K562 (cell line): ENCODE results near the gene KIAA0513. TPM values are rescaled to one million over a fixed set of nuclear protein-coding genes. Genes with fewer than 3 reads are reported as not detected.

Experiments used
- ATAC-seq: fragments of 200-7000 bp; cut with Tn5 transposase; 3 replicates; pipeline ENCODE4 v1.9.1; 2020; ENCODE audit warnings: moderate library complexity
- BruUV-seq: library from RNA; stranded (reverse); fragments of 400-500 nt; replicated peaks from 2 replicates; lab custom pipeline; 2021; lab: Mats Ljungman, UMichigan
- CTCF ChIA-PET: fragments of 300-600 bp; formaldehyde crosslinking; extraction: SDS; loops from one replicate; lab custom pipeline; 2021; ENCODE audit warnings: low intra/inter-chr PET ratio; lab: Yijun Ruan, JAX
- POLR2A ChIA-PET: fragments of 300-600, 350-650 bp; sonication (Branson Sonifier 250); formaldehyde crosslinking; extraction: SDS; loops from one replicate; lab custom pipeline; 2021; ENCODE audit warnings: antibody characterized with exemption, inconsistent platforms; lab: Yijun Ruan, JAX
- DNase-seq, 4 experiments: peaks; one replicate each; pipeline versions ENCODE4 v3.0.0 to v3.0.0-alpha.2; 2011 to 2018; ENCODE audit warnings: low spot score in 3 of 4, mixed read lengths in 3 of 4; ENCODE audit errors: extremely low read depth in 1 of 4
- FAIRE-seq: peaks from 2 replicates; lab custom pipeline; 2011; peaks lifted over from hg19 to GRCh38; lab: Jason Lieb, UNC
- H2AFZ ChIP-seq: 2 replicates; pipeline ENCODE4 v1.6.0; 2011; ENCODE audit warnings: low read depth, low read length, control low read depth, inconsistent platforms
- H3K27ac ChIP-seq: fragments of 200-600 bp; 3 replicates; pipeline ENCODE4 v1.8.0; 2011; ENCODE audit warnings: low read depth, mild to moderate bottlenecking, control low read depth, inconsistent platforms, low read length, moderate library complexity, mixed read lengths; ENCODE audit errors: extremely low read depth
- H3K27me3 ChIP-seq, 2 experiments: fragments of 300-600 bp in 1 of 2; 2 replicates in 1 of 2; 3 replicates in 1 of 2; pipeline versions ENCODE4 v1.6.0 to v1.8.0; 2011; ENCODE audit warnings: inconsistent platforms in 2 of 2, low read length in 2 of 2, mild to moderate bottlenecking in 1 of 2, mixed read lengths in 1 of 2, moderate library complexity in 1 of 2; ENCODE audit not compliant: control insufficient read depth in 2 of 2, insufficient read depth in 2 of 2
- H3K36me3 ChIP-seq: fragments of 300-600 bp; 3 replicates; pipeline ENCODE4 v1.8.0; 2011; ENCODE audit warnings: mild to moderate bottlenecking, low read length, inconsistent platforms; ENCODE audit not compliant: control insufficient read depth, insufficient read depth
- H3K4me1 ChIP-seq, 2 experiments: fragments of 200-600 bp in 1 of 2; replicated peaks in 1 of 2; 2 replicates in 1 of 2; 3 replicates in 1 of 2; pipeline versions ENCODE4 v1.5.1 to v1.8.0; 2011; ENCODE audit warnings: inconsistent platforms in 2 of 2, low read length in 2 of 2, mild to moderate bottlenecking in 1 of 2, mixed read lengths in 1 of 2, moderate library complexity in 1 of 2; ENCODE audit not compliant: control insufficient read depth in 2 of 2, insufficient read depth in 2 of 2
- H3K4me2 ChIP-seq: 2 replicates; pipeline ENCODE4 v1.6.1; 2011; ENCODE audit warnings: low read length, control low read depth, inconsistent platforms, mixed read lengths; ENCODE audit not compliant: insufficient read depth
- H3K4me3 ChIP-seq: fragments of 200-600 bp; sonication (generic), shearing (Covaris generic); 2 replicates; pipeline ENCODE4 v1.5.1; 2016; ENCODE audit warnings: control low read depth, inconsistent platforms
- H3K79me2 ChIP-seq: fragments of 200-600 bp; 3 replicates; pipeline ENCODE4 v1.8.0; 2011; ENCODE audit warnings: low read length, inconsistent platforms; ENCODE audit not compliant: control insufficient read depth, insufficient read depth
- H3K9ac ChIP-seq, 2 experiments: 2 replicates each; pipeline versions ENCODE4 v1.6.0 to v1.6.1; 2011; ENCODE audit warnings: low read depth in 2 of 2, low read length in 2 of 2, control low read depth in 1 of 2, inconsistent platforms in 1 of 2, mild to moderate bottlenecking in 1 of 2, mixed read lengths in 1 of 2; ENCODE audit not compliant: insufficient read depth in 1 of 2
- H3K9me1 ChIP-seq: one replicate; pipeline ENCODE4 v1.6.0; 2011; ENCODE audit warnings: inconsistent platforms, mild to moderate bottlenecking, low read length, moderate library complexity; ENCODE audit not compliant: control insufficient read depth, insufficient read depth
- H3K9me3 ChIP-seq: replicated peaks from 2 replicates; pipeline ENCODE4 v1.5.1; 2011; ENCODE audit warnings: low read depth, low read length, inconsistent platforms; ENCODE audit not compliant: control insufficient read depth, insufficient read depth
- H4K20me1 ChIP-seq: replicated peaks from 2 replicates; pipeline ENCODE4 v1.6.1; 2011; ENCODE audit warnings: low read length, inconsistent platforms, mixed read lengths; ENCODE audit not compliant: control insufficient read depth, insufficient read depth
- BCOR ChIP-seq: fragments of 450-650 bp; IDR thresholded peaks from 2 replicates; pipeline ENCODE4 v1.6.1; 2016
- CBFB ChIP-seq: sonication (generic); formaldehyde crosslinking; IDR thresholded peaks from 2 replicates; pipeline ENCODE4 v1.4.0; 2020; ENCODE audit warnings: mild to moderate bottlenecking, missing genetic modification reagents
- CHD1 ChIP-seq: fragments of 200-600 bp; sonication (generic); IDR thresholded peaks from one replicate; pipeline ENCODE4 v1.6.1; 2012; ENCODE audit warnings: mild to moderate bottlenecking, moderate library complexity, low read length, inconsistent platforms
- E2F3 ChIP-seq: fragments of 250-450 bp; sonication (Bioruptor Pico); IDR thresholded peaks from 2 replicates; pipeline ENCODE4 v1.4.0; 2020; ENCODE audit warnings: mild to moderate bottlenecking
- HEY1 ChIP-seq: fragments of 250-450 bp; sonication (Bioruptor Pico); IDR thresholded peaks from 2 replicates; pipeline ENCODE4 v1.5.0; 2020; ENCODE audit warnings: mild to moderate bottlenecking, moderate library complexity, borderline replicate concordance
- LCOR ChIP-seq: sonication (generic); formaldehyde crosslinking; IDR thresholded peaks from 2 replicates; pipeline ENCODE4 v1.8.0; 2022; ENCODE audit warnings: mild to moderate bottlenecking, missing genetic modification reagents
- MYNN ChIP-seq, 2 experiments: sonication (generic); formaldehyde crosslinking in 1 of 2; IDR thresholded peaks; 2 replicates each; pipeline versions ENCODE4 v1.5.0 to v1.6.1; 2016 to 2020; ENCODE audit warnings: antibody characterized with exemption in 1 of 2, missing genetic modification reagents in 1 of 2
- POLR3G ChIP-seq: IDR thresholded peaks from 2 replicates; pipeline ENCODE4 v1.6.1; 2011; ENCODE audit not compliant: insufficient read length, insufficient replicate concordance; ENCODE audit errors: extremely low read depth
- RHOXF2B ChIP-seq: fragments of 250-450 bp; sonication (Bioruptor Pico); conservative IDR thresholded peaks from 2 replicates; pipeline ENCODE4 v1.5.1; 2021
- SP1 ChIP-seq: sonication (generic); formaldehyde crosslinking; IDR thresholded peaks from 2 replicates; pipeline ENCODE4 v1.8.1; 2022; ENCODE audit warnings: mild to moderate bottlenecking, missing genetic modification reagents
- TAF7 ChIP-seq: fragments of 450-650 bp; IDR thresholded peaks from 2 replicates; pipeline ENCODE4 v1.6.1; 2016; ENCODE audit warnings: missing genetic modification characterization, missing compliant biosample characterization
- XRCC3 ChIP-seq: fragments of 450-650 bp; IDR thresholded peaks from 2 replicates; pipeline ENCODE4 v1.6.1; 2017; ENCODE audit warnings: mild to moderate bottlenecking, moderate library complexity
- ZFX ChIP-seq: sonication (generic); formaldehyde crosslinking; IDR thresholded peaks from 2 replicates; pipeline ENCODE4 v1.8.0; 2022; ENCODE audit warnings: mild to moderate bottlenecking, missing genetic modification reagents, moderate library complexity
- ZNF23 ChIP-seq: fragments of 250-450 bp; sonication (Bioruptor Pico); IDR thresholded peaks from 2 replicates; pipeline ENCODE4 v1.4.0; 2020; ENCODE audit warnings: mild to moderate bottlenecking
- ZNF384 ChIP-seq: IDR thresholded peaks from 2 replicates; pipeline ENCODE4 v1.6.1; 2012; ENCODE audit warnings: low read depth, low read length, improper control_type of control experiment
- ZNF507 ChIP-seq: conservative IDR thresholded peaks from 2 replicates; pipeline ENCODE4 v1.6.1; 2017; ENCODE audit warnings: missing genetic modification characterization, missing compliant biosample characterization
- ZNF644 ChIP-seq: fragments of 200-800 bp; sonication (Bioruptor generic); IDR thresholded peaks from 2 replicates; pipeline ENCODE4 v1.6.1; 2016; ENCODE audit warnings: low read depth, missing genetic modification characterization, missing compliant biosample characterization
- WGBS: fragments of 100-300 bp; shearing (Covaris generic); methylation state at CpG from one replicate; pipeline ENCODE4 v1.1.6; 2016; ENCODE audit warnings: low coverage, mixed read lengths; ENCODE audit not compliant: insufficient coverage; ENCODE audit errors: missing lambda C conversion rate; 5-methylcytosine and 5-hydroxymethylcytosine counted together
- in situ Hi-C: fragments of 300-500 bp; cut with MboI; formaldehyde crosslinking; loops from 4 replicates; pipeline ENCODE4 v1.15.0; 2018; ENCODE audit warnings: inconsistent platforms, mixed read lengths
- intact Hi-C: fragments of 100-400 bp; cut with micrococcal nuclease; formaldehyde crosslinking; loops from 2 replicates; pipeline ENCODE4 v1.14.2; 2022
- polyA plus RNA-seq, 8 experiments: library from polyadenylated mRNA; depleted of rRNA in 4 of 8; stranded (reverse) in 5 of 8; unstranded in 3 of 8; fragments of >200 nt; fragmentation: Nextera tagmentation in 2 of 8; fragmentation: Illumina TruSeq in 1 of 8; extraction: Ambion mirVana in 2 of 8; extraction: Trizol in 1 of 8; gene quantifications; 2 replicates each; pipeline versions ENCODE4 v1.2.1 to v1.2.3, GENCODE V29; 2011 to 2014; ENCODE audit warnings: inconsistent platforms in 1 of 8, missing spikeins in 1 of 8
- total RNA-seq, 7 experiments: library from RNA; depleted of rRNA in 6 of 7; stranded (reverse); fragments of >200 nt in 6 of 7; fragmentation: Illumina TruSeq in 2 of 7; extraction: Trizol in 2 of 7; gene quantifications; 2 replicates each; pipeline versions ENCODE4 v1.2.1 to v1.2.3, GENCODE V29; 2011 to 2021; ENCODE audit warnings: low replicate concordance in 1 of 7
- TF ChIP-seq, protein P1 (sequence below): sonication (generic); formaldehyde crosslinking; IDR thresholded peaks from 2 replicates; pipeline ENCODE4 v1.8.0; 2022; ENCODE audit warnings: mild to moderate bottlenecking, missing genetic modification reagents

Gene KIAA0513
- total and polyA plus RNA-seq, 9 of the 15 experiments (the other 6 are each of a cell fraction or from before 2014, with no cell fraction given), result 0.18 to 13.7 (median 10.2) TPM

DNA sequence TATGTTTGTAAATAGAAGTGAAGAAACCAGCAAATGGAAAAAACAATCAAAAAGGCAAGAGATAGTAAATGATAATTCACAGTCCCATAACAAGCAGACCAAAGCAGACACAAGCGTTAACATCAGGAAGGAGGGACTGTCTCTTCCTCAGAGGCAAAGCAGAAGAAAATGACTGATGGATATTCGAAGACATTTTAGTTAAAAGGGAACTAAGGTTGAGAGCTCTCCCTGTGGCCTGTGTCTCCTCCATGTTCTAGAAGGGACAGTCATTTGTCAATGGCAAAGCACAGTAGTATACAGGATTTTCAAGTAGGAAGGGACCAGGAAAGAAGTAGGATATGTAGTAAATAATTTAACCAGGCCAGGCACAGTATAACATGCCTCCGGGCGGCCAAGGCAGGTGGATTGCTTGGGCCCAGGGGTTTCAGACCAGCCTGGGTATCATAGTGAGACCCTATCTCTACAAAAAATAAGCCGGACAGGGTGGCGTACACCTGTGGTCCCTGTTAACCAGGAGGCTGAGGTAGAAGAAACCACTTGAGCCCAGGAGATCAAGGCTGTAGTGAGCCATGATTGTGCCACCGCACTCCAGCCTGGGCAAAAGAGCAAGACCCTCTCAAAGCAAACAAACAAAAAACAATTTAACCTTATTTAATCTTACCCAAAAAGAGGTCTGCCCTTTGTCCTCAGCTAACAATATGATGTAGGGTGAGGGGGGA lies 19.9 kb upstream of the KIAA0513 start (continued):
- TF ChIP-seq CHD1, result no peak
- 0 out of 2 replicates have a peak, but pooled peaks have one; percentile 9 for TF ChIP-seq ZFX (CRISPR knock-in tag)
- TF ChIP-seq, all 486 proteins: peak for 2

DNA sequence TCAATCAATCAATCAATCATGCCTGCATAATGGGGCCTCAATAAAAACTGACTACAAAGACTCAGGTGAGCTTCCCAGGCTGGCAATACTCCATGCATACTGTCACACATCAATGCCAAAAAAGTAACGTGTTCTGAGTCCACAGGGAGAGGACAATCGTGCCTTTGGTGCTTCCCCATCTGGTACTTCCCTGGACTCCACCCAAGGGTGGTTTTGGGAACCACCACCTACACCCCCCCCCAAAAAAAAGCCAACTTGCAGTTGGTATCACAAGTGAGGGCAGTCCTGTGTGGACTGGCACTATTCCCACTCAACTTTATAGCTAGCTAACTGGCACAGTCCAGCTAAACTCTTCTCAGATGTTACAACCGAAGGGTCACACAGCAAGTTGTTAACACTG lies 19.3 kb upstream of the KIAA0513 start:
- Histone ChIP-seq H3K4me3 (no peak overlapping the region), H3K9ac (no peak overlapping the region), H3K27ac (no peak overlapping the region), H3K36me3 (peaks cover 40% of the 10 kb centered on the region; the same call in 2 of the 3 replicates)
- POLR2A ChIA-PET, result interaction anchor here (0.7 to 1.0 kb wide), 2 partner anchors 14 to 19 kb away, joined by 3 read pairs; no protein-coding TSS in a partner anchor
- in situ Hi-C loops, result no loop called here
- ATAC-seq (no peak), FAIRE-seq (no peak)
- TF ChIP-seq XRCC3, result no peak
- TF ChIP-seq ZNF384, result no peak
- TF ChIP-seq ZNF644, result no peak
- no peak for TF ChIP-seq ZNF23 (CRISPR knock-in tag)
- TF ChIP-seq HEY1 (CRISPR knock-in tag), result no peak
- TF ChIP-seq MYNN (IDR thresholded peaks at IDR 0.05), result no peak
- TF ChIP-seq MYNN (CRISPR knock-in tag; IDR thresholded peaks at IDR 0.05), result no peak
- TF ChIP-seq CBFB (CRISPR knock-in tag), result no peak
- no peak for TF ChIP-seq E2F3 (CRISPR knock-in tag)
- TF ChIP-seq, protein P1, sequence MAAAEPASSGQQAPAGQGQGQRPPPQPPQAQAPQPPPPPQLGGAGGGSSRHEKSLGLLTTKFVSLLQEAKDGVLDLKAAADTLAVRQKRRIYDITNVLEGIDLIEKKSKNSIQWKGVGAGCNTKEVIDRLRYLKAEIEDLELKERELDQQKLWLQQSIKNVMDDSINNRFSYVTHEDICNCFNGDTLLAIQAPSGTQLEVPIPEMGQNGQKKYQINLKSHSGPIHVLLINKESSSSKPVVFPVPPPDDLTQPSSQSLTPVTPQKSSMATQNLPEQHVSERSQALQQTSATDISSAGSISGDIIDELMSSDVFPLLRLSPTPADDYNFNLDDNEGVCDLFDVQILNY, result no peak
- no peak for TF ChIP-seq BCOR
- TF ChIP-seq LCOR (CRISPR knock-in tag), result no peak
- no peak for TF ChIP-seq POLR3G
- no peak for TF ChIP-seq SP1 (CRISPR knock-in tag)
- no peak for TF ChIP-seq ZNF507 (tag)
- no peak for TF ChIP-seq TAF7 (tag)
- no peak for TF ChIP-seq RHOXF2B (CRISPR knock-in tag)
- TF ChIP-seq, all 486 proteins: peak for 0
- intact Hi-C loops, result no loop called here
- H3K79me2 ChIP-seq, result peaks cover 83% of the 10 kb centered on the region
- no TSS peak for BruUV-seq
- DNase-seq, result no peak
- no peaks in the 10 kb centered on the region for H3K9me3 ChIP-seq
- no peak overlapping the region for H2AFZ ChIP-seq
- no peaks in the 10 kb centered on the region for H3K27me3 ChIP-seq
- peaks cover 30 to 34% of the 10 kb centered on the region in 2 experiments for H3K4me1 ChIP-seq
- H3K4me2 ChIP-seq, result no peak overlapping the region
- CTCF ChIA-PET, result no interaction called here
- WGBS, result 72% methylated on average over 2 of the region's 3 CpGs
- H4K20me1 ChIP-seq, result peaks cover 35% of the 10 kb centered on the region
- H3K9me1 ChIP-seq, result peaks cover 12% of the 10 kb centered on the region
